HepG2 (cell line): Measurements from ENCODE around the gene COQ6. TPM values are rescaled to one million over a fixed set of nuclear protein-coding genes. Genes with fewer than 3 reads are reported as not detected.

Source experiments
- ARID2 ChIP-seq: sonication (generic); formaldehyde crosslinking; IDR thresholded peaks from 2 replicates; pipeline ENCODE4 v1.8.1; 2022; ENCODE audit warnings: mild to moderate bottlenecking, missing genetic modification reagents, borderline replicate concordance
- ATM ChIP-seq: fragments of 450-650 bp; IDR thresholded peaks from 2 replicates; pipeline ENCODE4 v1.7.1; 2017; ENCODE audit warnings: mild to moderate bottlenecking, borderline replicate concordance
- EHMT2 ChIP-seq: fragments of 200-600 bp; sonication (generic); IDR thresholded peaks from 2 replicates; pipeline ENCODE4 v1.7.0; 2017; ENCODE audit warnings: antibody characterized with exemption, low read depth, low read length, borderline replicate concordance
- HDAC2 ChIP-seq: sonication (generic); formaldehyde crosslinking; IDR thresholded peaks from 2 replicates; pipeline ENCODE4 v1.4.0; 2020; ENCODE audit warnings: missing genetic modification reagents
- HNF1A ChIP-seq, 2 experiments: sonication (generic) in 1 of 2; formaldehyde crosslinking in 1 of 2; IDR thresholded peaks; 2 replicates each; pipeline versions ENCODE4 v1.4.0 to v1.6.1; 2016 to 2020; ENCODE audit warnings: borderline replicate concordance in 1 of 2, low read depth in 1 of 2, mild to moderate bottlenecking in 1 of 2, missing genetic modification reagents in 1 of 2
- KMT2B ChIP-seq: IDR thresholded peaks from 2 replicates; pipeline ENCODE4 v1.6.1; 2016; ENCODE audit warnings: missing genetic modification reagents, missing compliant biosample characterization
- MEIS2 ChIP-seq: sonication (generic); formaldehyde crosslinking; IDR thresholded peaks from 2 replicates; pipeline ENCODE4 v1.9.0; 2021; ENCODE audit warnings: mild to moderate bottlenecking, missing genetic modification reagents
- MLLT10 ChIP-seq: sonication (generic); formaldehyde crosslinking; IDR thresholded peaks from 2 replicates; pipeline ENCODE4 v1.4.0; 2020; ENCODE audit warnings: missing genetic modification reagents
- ONECUT2 ChIP-seq: sonication (generic); formaldehyde crosslinking; IDR thresholded peaks from 2 replicates; pipeline ENCODE4 v1.4.0; 2020; ENCODE audit warnings: missing genetic modification reagents
- POGK ChIP-seq: sonication (generic); formaldehyde crosslinking; conservative IDR thresholded peaks from 2 replicates; pipeline ENCODE4 v1.8.0; 2022; ENCODE audit warnings: mild to moderate bottlenecking, moderate library complexity, missing genetic modification reagents
- SMYD3 ChIP-seq: sonication (generic); formaldehyde crosslinking; IDR thresholded peaks from 2 replicates; pipeline ENCODE4 v1.8.1; 2023; ENCODE audit warnings: mild to moderate bottlenecking, missing genetic modification reagents
- ZNF275 ChIP-seq: sonication (generic); formaldehyde crosslinking; IDR thresholded peaks from 2 replicates; pipeline ENCODE4 v1.8.0; 2022; ENCODE audit warnings: missing genetic modification reagents, mild to moderate bottlenecking, inconsistent platforms, borderline replicate concordance
- ZNF354B ChIP-seq: sonication (generic); formaldehyde crosslinking; IDR thresholded peaks from 2 replicates; pipeline ENCODE4 v1.8.0; 2022; ENCODE audit warnings: mild to moderate bottlenecking, missing genetic modification reagents
- ZNF460 ChIP-seq: sonication (generic); formaldehyde crosslinking; IDR thresholded peaks from 2 replicates; pipeline ENCODE4 v1.5.1; 2020; ENCODE audit warnings: missing genetic modification reagents, mild to moderate bottlenecking, borderline replicate concordance
- ZNF589 ChIP-seq: sonication (generic); formaldehyde crosslinking; conservative IDR thresholded peaks from 2 replicates; pipeline ENCODE4 v1.8.0; 2022; ENCODE audit warnings: mild to moderate bottlenecking, moderate library complexity, missing genetic modification reagents
- ZNF710 ChIP-seq: sonication (generic); formaldehyde crosslinking; IDR thresholded peaks from 2 replicates; pipeline ENCODE4 v1.5.0; 2020; ENCODE audit warnings: mild to moderate bottlenecking, missing genetic modification reagents, borderline replicate concordance
- polyA plus RNA-seq, 8 experiments: library from polyadenylated mRNA; depleted of rRNA in 3 of 8; stranded (reverse) in 7 of 8; unstranded in 1 of 8; fragments of >200 nt; fragmentation: Illumina TruSeq in 4 of 8; extraction: Trizol in 4 of 8; gene quantifications; 2 replicates each; pipeline versions ENCODE4 v1.2.1 to v1.2.3, GENCODE V29; 2011 to 2016; ENCODE audit warnings: low read depth in 4 of 8, missing spikeins in 1 of 8, mixed read lengths in 1 of 8; ENCODE audit not compliant: insufficient read depth in 1 of 8
- total RNA-seq, 5 experiments: library from RNA; depleted of rRNA; stranded (reverse); fragments of >200 nt; fragmentation: Illumina TruSeq; extraction: Trizol; gene quantifications; 2 replicates each; pipeline ENCODE4 v1.2.3, GENCODE V29; 2016; ENCODE audit warnings: low read depth in 1 of 5
- TF ChIP-seq, protein P1 (sequence below): sonication (generic); formaldehyde crosslinking; IDR thresholded peaks from 2 replicates; pipeline ENCODE4 v1.5.0; 2020; ENCODE audit warnings: missing genetic modification reagents

The COQ6 gene
- total and polyA plus RNA-seq, 2 of the 13 experiments (the other 11 are each of a cell fraction or from before 2014, with no cell fraction given), result 18.9 to 34.7 TPM

- TF ChIP-seq HNF1A (IDR thresholded peaks at IDR 0.05; ENCODE audit: low read depth), result no peak
- 0 out of 2 replicates have a peak, but pooled peaks have one; percentile 36 for TF ChIP-seq HNF1A (CRISPR knock-in tag; IDR thresholded peaks at IDR 0.05; ENCODE audit: borderline replicate concordance)
- TF ChIP-seq ATM, result no peak
- no peak; the same call in none of the 2 replicates for TF ChIP-seq HDAC2 (CRISPR knock-in tag)
- peak; percentile 85 for TF ChIP-seq POGK
- peak; percentile 79; the same call in 1 of the 2 replicates for TF ChIP-seq SMYD3 (CRISPR knock-in tag)
- TF ChIP-seq ZNF710 (CRISPR knock-in tag), result no peak
- 0 out of 2 replicates have a peak, but pooled peaks have one; percentile 13 for TF ChIP-seq ONECUT2
- peak; percentile 92; the same call in 1 of the 2 replicates for TF ChIP-seq ARID2 (CRISPR knock-in tag)
- TF ChIP-seq, protein P1, sequence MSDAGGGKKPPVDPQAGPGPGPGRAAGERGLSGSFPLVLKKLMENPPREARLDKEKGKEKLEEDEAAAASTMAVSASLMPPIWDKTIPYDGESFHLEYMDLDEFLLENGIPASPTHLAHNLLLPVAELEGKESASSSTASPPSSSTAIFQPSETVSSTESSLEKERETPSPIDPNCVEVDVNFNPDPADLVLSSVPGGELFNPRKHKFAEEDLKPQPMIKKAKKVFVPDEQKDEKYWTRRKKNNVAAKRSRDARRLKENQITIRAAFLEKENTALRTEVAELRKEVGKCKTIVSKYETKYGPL, result no peak
- no peak for TF ChIP-seq ZNF460 (CRISPR knock-in tag)
- TF ChIP-seq MEIS2 (CRISPR knock-in tag), result peak; percentile 64; the same call in 1 of the 2 replicates
- no peak for TF ChIP-seq EHMT2
- TF ChIP-seq ZNF275 (CRISPR knock-in tag), result peak; percentile 24; the same call in 1 of the 2 replicates
- no peak for TF ChIP-seq MLLT10
- 0 out of 2 replicates have a peak, but pooled peaks have one; percentile 57 for TF ChIP-seq ZNF354B (CRISPR knock-in tag)
- TF ChIP-seq ZNF589 (CRISPR knock-in tag), result no peak
- TF ChIP-seq KMT2B (CRISPR knock-in tag), result peak; percentile 69
These were observed at the start of gene COQ6, which contains the start of gene FAM161B (continued) for GRCh38 chr14:73949752-73950734.
